ENCODE data around the gene LINC00305. TPM values are rescaled to one million over a fixed set of nuclear protein-coding genes. Genes with fewer than 3 reads are reported as not detected.

The LINC00305 gene
- total RNA-seq, 1 donor from 2014 or later, result not detected

DNA sequence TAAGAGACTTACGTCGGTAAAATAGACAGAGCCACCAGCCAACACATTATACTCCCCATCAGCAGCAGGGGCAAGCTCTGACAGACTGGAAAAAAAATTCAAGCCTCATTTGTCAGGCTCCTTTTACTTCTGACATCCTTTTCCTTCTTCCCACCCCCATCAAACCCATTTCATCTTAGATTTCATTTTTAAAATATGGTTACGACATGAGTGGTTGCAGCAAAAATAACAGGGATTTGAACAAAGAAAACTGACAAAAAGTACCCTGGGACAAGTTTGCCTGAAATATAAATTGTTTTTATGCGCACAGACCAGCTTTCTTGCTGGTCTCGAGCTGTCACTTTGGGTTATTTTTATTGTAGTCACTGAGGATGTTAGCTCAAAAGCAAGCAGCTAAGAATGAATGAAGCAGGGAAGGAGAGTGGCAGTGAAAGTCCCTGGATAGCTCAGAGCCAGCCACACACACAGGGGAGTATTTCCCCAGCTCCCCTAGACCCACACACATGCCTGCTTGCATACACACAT, 30.7 kb upstream of the LINC00305 start:
- Histone ChIP-seq H3K27ac (no peak overlapping the region), H3K27me3 (no peaks in the 10 kb centered on the region), H3K9me3 (no peaks in the 10 kb centered on the region), H3K4me3 (no peak overlapping the region), H3K4me1 (no peaks in the 10 kb centered on the region), H3K36me3 (no peaks in the 10 kb centered on the region)
- TF ChIP-seq, protein P1, sequence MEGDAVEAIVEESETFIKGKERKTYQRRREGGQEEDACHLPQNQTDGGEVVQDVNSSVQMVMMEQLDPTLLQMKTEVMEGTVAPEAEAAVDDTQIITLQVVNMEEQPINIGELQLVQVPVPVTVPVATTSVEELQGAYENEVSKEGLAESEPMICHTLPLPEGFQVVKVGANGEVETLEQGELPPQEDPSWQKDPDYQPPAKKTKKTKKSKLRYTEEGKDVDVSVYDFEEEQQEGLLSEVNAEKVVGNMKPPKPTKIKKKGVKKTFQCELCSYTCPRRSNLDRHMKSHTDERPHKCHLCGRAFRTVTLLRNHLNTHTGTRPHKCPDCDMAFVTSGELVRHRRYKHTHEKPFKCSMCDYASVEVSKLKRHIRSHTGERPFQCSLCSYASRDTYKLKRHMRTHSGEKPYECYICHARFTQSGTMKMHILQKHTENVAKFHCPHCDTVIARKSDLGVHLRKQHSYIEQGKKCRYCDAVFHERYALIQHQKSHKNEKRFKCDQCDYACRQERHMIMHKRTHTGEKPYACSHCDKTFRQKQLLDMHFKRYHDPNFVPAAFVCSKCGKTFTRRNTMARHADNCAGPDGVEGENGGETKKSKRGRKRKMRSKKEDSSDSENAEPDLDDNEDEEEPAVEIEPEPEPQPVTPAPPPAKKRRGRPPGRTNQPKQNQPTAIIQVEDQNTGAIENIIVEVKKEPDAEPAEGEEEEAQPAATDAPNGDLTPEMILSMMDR (IDR thresholded peaks at IDR 0.05), result no peak
- TF ChIP-seq POLR2AphosphoS5 (IDR thresholded peaks at IDR 0.05; ENCODE audit: insufficient read depth in 1 of 2, low read depth in 1 of 2), result no peak
- TF ChIP-seq POLR2A (IDR thresholded peaks at IDR 0.05), result no peak
- no peak for DNase-seq (ENCODE audit: extremely low spot score in 2 of 2)
- intact Hi-C loops (cut with DNase I), result no loop called here

DNA sequence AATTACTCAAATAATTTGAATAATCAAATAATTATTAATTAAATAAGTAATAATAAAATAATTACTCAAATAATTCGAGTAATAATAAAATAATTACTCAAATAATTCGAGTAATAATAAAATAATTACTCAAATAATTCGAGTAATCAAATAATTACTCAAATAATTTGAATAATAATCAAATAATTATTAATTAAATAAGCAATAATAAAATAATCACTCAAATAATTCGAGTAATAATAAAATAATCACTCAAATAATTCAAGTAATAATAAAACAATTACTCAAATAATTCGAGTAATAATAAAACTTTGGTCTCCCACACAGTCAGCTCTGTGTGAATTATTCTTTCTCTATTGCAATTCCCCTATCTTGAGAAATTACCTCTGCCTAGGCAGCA, 30.0 kb upstream of the LINC00305 start:
- Histone ChIP-seq H3K36me3 (no peaks in the 10 kb centered on the region), H3K27ac (no peak overlapping the region), H3K4me1 (no peaks in the 10 kb centered on the region), H3K4me3 (no peak overlapping the region), H3K9me3 (no peaks in the 10 kb centered on the region), H3K27me3 (no peaks in the 10 kb centered on the region)
- intact Hi-C loops (cut with DNase I), result no loop called here
- no peak for DNase-seq (ENCODE audit: extremely low spot score in 2 of 2)
- TF ChIP-seq, protein P1 (IDR thresholded peaks at IDR 0.05), result no peak
- no peak for TF ChIP-seq POLR2AphosphoS5 (IDR thresholded peaks at IDR 0.05; ENCODE audit: insufficient read depth in 1 of 2, low read depth in 1 of 2)
- no peak for TF ChIP-seq POLR2A (IDR thresholded peaks at IDR 0.05)

DNA sequence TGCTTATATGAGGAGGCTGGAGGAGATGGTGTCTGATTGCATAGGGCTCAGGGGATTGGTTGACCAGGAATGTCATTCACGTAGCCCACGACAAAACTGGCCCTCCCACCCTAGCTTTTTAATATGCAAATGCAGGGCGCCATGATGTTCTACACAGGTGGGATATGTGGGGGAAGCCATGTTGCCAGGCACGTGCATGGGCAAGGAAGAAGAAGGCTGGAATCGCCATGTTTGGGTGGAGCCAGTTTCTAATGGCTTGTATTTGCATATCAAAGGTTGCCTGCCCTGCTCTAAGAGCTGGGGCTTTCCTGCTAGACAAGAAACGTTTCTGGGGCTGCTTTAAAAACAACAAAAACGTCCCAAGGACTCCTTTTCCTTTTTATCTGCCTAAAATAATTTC, 26.5 kb upstream of the LINC00305 start:
- no peak overlapping the region for H3K27ac ChIP-seq
- no peaks in the 10 kb centered on the region for H3K4me1 ChIP-seq
- TF ChIP-seq POLR2A (IDR thresholded peaks at IDR 0.05) (no peak), POLR2AphosphoS5 (IDR thresholded peaks at IDR 0.05; ENCODE audit: insufficient read depth in 1 of 2, low read depth in 1 of 2) (no peak)
- TF ChIP-seq, protein P1 (IDR thresholded peaks at IDR 0.05), result no peak
- no peak overlapping the region for H3K4me3 ChIP-seq
- no peaks in the 10 kb centered on the region for H3K27me3 ChIP-seq
- H3K36me3 ChIP-seq, result no peaks in the 10 kb centered on the region
- H3K9me3 ChIP-seq, result no peaks in the 10 kb centered on the region
- intact Hi-C loops (cut with DNase I), result no loop called here
- DNase-seq (ENCODE audit: extremely low spot score in 2 of 2), result no peak

DNA sequence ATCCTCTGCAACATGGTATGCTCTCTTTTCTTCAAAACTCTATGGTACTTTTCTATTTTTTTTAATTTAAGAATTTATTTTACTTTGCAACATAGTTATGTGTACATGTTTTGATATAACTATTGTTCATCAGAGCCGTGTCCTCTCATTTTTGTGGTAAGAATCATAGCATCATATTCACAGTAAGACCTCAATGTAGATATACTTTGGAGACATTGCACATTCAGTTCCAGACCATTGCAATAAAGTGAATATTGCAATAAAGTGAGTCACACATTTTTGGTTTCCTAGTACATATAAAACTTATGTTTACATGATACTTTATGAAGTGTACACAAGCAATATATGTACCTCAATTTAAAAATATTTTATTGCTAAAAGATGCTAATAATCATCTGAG, 22.7 kb upstream of the LINC00305 start:
- DNase-seq (ENCODE audit: extremely low spot score in 2 of 2), result no peak
- no peaks in the 10 kb centered on the region for H3K36me3 ChIP-seq
- no peak overlapping the region for H3K27ac ChIP-seq
- TF ChIP-seq, protein P1 (IDR thresholded peaks at IDR 0.05), result no peak
- TF ChIP-seq POLR2A (IDR thresholded peaks at IDR 0.05) (no peak), POLR2AphosphoS5 (IDR thresholded peaks at IDR 0.05; ENCODE audit: insufficient read depth in 1 of 2, low read depth in 1 of 2) (no peak)
- no peaks in the 10 kb centered on the region for H3K27me3 ChIP-seq
- H3K9me3 ChIP-seq, result no peaks in the 10 kb centered on the region
- no peak overlapping the region for H3K4me3 ChIP-seq
- intact Hi-C loops (cut with DNase I), result no loop called here
- H3K4me1 ChIP-seq, result no peaks in the 10 kb centered on the region

DNA sequence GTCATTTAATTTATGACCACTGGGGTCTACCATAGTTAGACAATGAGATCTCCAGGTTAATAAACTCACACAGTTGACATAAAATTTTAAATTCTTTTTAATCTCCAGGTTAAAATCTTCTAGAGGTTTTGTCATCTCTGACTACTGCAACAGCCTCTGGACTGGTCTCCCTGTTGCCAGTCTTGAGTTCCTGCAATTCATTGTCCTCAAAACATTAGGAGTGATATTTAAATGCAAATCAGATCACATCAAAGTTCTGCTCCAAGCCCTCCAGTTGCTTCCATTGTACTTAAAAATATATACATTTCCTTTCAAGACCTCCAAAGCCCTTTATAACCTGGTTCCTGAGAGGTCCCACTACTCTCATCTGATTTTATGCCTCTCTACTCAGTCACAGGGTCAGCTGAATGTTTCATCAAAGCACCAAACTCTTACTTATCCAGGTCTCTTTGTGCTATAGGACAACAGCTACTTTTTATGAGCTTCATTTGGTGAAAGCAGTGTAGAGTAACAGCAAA, 18.6 kb upstream of the LINC00305 start:
- H3K4me1 ChIP-seq, result no peaks in the 10 kb centered on the region
- DNase-seq (ENCODE audit: extremely low spot score in 2 of 2), result no peak
- TF ChIP-seq POLR2A (IDR thresholded peaks at IDR 0.05), result no peak
- H3K27ac ChIP-seq, result no peak overlapping the region
- H3K4me3 ChIP-seq, result no peak overlapping the region
- no peaks in the 10 kb centered on the region for H3K36me3 ChIP-seq
- H3K27me3 ChIP-seq, result no peaks in the 10 kb centered on the region
- intact Hi-C loops (cut with DNase I), result no loop called here
- no peaks in the 10 kb centered on the region for H3K9me3 ChIP-seq
